GM21576 (cell line): ENCODE data around the gene SZRD1.

Experiments
- ATAC-seq: cut with Tn5 transposase; IDR thresholded peaks from one replicate; pipeline ENCODE4 v1.9.1; 2021; ENCODE audit warnings: mild to moderate bottlenecking, moderate library complexity; ENCODE audit not compliant: unreplicated experiment

The SZRD1 gene

GRCh38 chr1:16436946-16437474, 70.0 kb downstream of the SZRD1 start, which contains the start of gene SPATA21:
Gene SPATA21 (minus strand): TSS chr1:16437424. CDS start chr1:16431371, 6,053 bp downstream.
- ATAC-seq: no peak

- no peak for ATAC-seq
Observed at GRCh38 chr1:16438516-16438915, 71.5 kb downstream of the SZRD1 start.

- no peak for ATAC-seq
Observed at GRCh38 chr1:16438924-16439323, 71.9 kb downstream of the SZRD1 start.

- peak; percentile 18 for ATAC-seq
Observed at GRCh38 chr1:16440131-16440469, 73.1 kb downstream of the SZRD1 start.

- peak; percentile 77 for ATAC-seq
Observed at GRCh38 chr1:16440470-16441281, 73.6 kb downstream of the SZRD1 start, which contains the start of gene NECAP2. Gene NECAP2 (plus strand): TSS chr1:16440724. CDS start chr1:16440762, 38 bp downstream.

GRCh38 chr1:16441282-16441665, 74.2 kb downstream of the SZRD1 start:
- ATAC-seq: no peak

- ATAC-seq: no peak
Observed at GRCh38 chr1:16442265-16442664, 75.2 kb downstream of the SZRD1 start.

GRCh38 chr1:16442941-16443340, 75.9 kb downstream of the SZRD1 start:
- ATAC-seq: no peak

GRCh38 chr1:16443975-16444770, 77.1 kb downstream of the SZRD1 start:
- ATAC-seq: no peak

GRCh38 chr1:16445052-16445451, 78.0 kb downstream of the SZRD1 start:
- ATAC-seq: no peak

- no peak for ATAC-seq
Observed at GRCh38 chr1:16446116-16446515, 79.1 kb downstream of the SZRD1 start.

- no peak for ATAC-seq
Observed at GRCh38 chr1:16447641-16448040, 80.6 kb downstream of the SZRD1 start.
